Lung (tissue), 12 donors: ENCODE data around the gene HNRNPM. TPM values are rescaled to one million over a fixed set of nuclear protein-coding genes. Genes with fewer than 3 reads are reported as not detected.

Source experiments
- ATAC-seq: fragments of 200-7000 bp; cut with Tn5 transposase; one replicate; pipeline ENCODE4 v1.9.1; 2020; ENCODE audit warnings: moderate number of reproducible peaks; ENCODE audit not compliant: insufficient read depth, low FRiP score
- DNase-seq, 3 donors: peaks; one replicate each; pipeline ENCODE4 v3.0.0-alpha.2; 2013 to 2017
- H3K27ac ChIP-seq, 2 donors: one replicate each; pipeline ENCODE4 v1.5.1; 2013; ENCODE audit warnings: mild to moderate bottlenecking in 2 of 2, moderate library complexity in 2 of 2, control low read depth in 1 of 2, inconsistent platforms in 1 of 2, low read depth in 1 of 2, low read length in 1 of 2
- H3K27me3 ChIP-seq, 3 donors: one replicate each; pipeline ENCODE4 v1.5.1; 2013; ENCODE audit warnings: low read length in 2 of 3; ENCODE audit not compliant: control insufficient read depth in 3 of 3, insufficient read depth in 3 of 3
- H3K36me3 ChIP-seq, 4 donors: one replicate each; pipeline ENCODE4 v1.5.1; 2013; ENCODE audit warnings: low read length in 4 of 4, mild to moderate bottlenecking in 1 of 4, moderate library complexity in 1 of 4; ENCODE audit not compliant: control insufficient read depth in 4 of 4, insufficient read depth in 4 of 4
- H3K4me1 ChIP-seq, 5 donors: one replicate each; pipeline ENCODE4 v1.5.1; 2013; ENCODE audit warnings: low read length in 5 of 5, mild to moderate bottlenecking in 2 of 5, moderate library complexity in 1 of 5; ENCODE audit not compliant: control insufficient read depth in 5 of 5, insufficient read depth in 5 of 5
- H3K4me3 ChIP-seq: one replicate; pipeline ENCODE4 v1.5.1; 2013; ENCODE audit warnings: mild to moderate bottlenecking, control low read depth, moderate library complexity
- H3K9ac ChIP-seq, 2 donors: one replicate each; pipeline ENCODE4 v1.5.1; 2013; ENCODE audit warnings: low read length in 2 of 2, control low read depth in 1 of 2; ENCODE audit not compliant: insufficient read depth in 1 of 2
- H3K9me3 ChIP-seq, 4 donors: one replicate each; pipeline ENCODE4 v1.5.1; 2013; ENCODE audit warnings: low read length in 3 of 4, mild to moderate bottlenecking in 1 of 4, moderate library complexity in 1 of 4; ENCODE audit not compliant: control insufficient read depth in 4 of 4, insufficient read depth in 3 of 4
- whole genome bisulfite sequencing, 2 donors: extraction: QIAGEN DNeasy Blood & Tissue Kit; methylation state at CpG; one replicate each; pipeline ENCODE4 v1.1.7; 2013; 5-methylcytosine and 5-hydroxymethylcytosine counted together
- polyA plus RNA-seq, 2 donors: library from polyadenylated mRNA; stranded (reverse); fragments of 200-250 nt; gene quantifications; one replicate each; pipeline ENCODE4 v1.2.1, GENCODE V29; 2013
- total RNA-seq, 2 donors: library from RNA; depleted of rRNA in 1 of 2; stranded (reverse); fragments of >200 nt in 1 of 2; gene quantifications; one replicate each; pipeline ENCODE4 v1.2.1, GENCODE V29; 2014 to 2021
- TF ChIP-seq, protein P1 (sequence below): IDR thresholded peaks from 2 replicates; pipeline ENCODE4 v1.5.1; 2012; ENCODE audit warnings: mild to moderate bottlenecking; ENCODE audit errors: control extremely low read depth, extremely low read depth
- donor health status: control.
- donor health status: control.
- donor health status: Bipolar disorder and iron deficiency.
- donor health status: healthy.
- donor health status: DM: yes; HTN: yes; CAD: no.

The HNRNPM gene
- total and polyA plus RNA-seq, 4 donors, result 53.7 to 243 (median 164) TPM

DNA sequence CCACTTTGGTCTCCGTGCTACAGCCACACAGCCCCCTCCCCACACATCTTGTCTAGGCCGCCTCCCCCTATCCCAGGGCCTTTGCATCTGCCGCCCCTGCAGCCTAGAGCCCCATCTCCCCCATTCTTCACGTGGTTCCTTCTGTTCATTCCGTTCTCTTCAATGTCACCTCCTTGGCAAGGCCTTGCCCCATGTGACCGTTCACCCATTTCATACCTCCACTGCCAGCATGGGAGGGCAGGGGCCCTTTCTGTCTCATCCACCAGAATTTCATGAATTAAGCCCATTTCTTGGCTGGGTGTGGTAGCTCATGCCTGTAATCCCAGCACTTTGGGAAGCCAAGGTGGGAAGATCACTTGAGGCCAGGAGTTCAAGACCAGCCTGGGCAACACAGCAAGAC lies 15.7 kb upstream of the HNRNPM start:
- peaks cover 0 to 21% (median 0%) of the 10 kb centered on the region in 4 donors for H3K36me3 ChIP-seq
- no peak for DNase-seq
- WGBS, 2 donors, result 94 to 95% methylated on average over 6 of the region's 6 CpGs
- no peaks in the 10 kb centered on the region for H3K9me3 ChIP-seq
- H3K27ac ChIP-seq, result no peak overlapping the region
- H3K27me3 ChIP-seq, result no peaks in the 10 kb centered on the region
- TF ChIP-seq, protein P1, sequence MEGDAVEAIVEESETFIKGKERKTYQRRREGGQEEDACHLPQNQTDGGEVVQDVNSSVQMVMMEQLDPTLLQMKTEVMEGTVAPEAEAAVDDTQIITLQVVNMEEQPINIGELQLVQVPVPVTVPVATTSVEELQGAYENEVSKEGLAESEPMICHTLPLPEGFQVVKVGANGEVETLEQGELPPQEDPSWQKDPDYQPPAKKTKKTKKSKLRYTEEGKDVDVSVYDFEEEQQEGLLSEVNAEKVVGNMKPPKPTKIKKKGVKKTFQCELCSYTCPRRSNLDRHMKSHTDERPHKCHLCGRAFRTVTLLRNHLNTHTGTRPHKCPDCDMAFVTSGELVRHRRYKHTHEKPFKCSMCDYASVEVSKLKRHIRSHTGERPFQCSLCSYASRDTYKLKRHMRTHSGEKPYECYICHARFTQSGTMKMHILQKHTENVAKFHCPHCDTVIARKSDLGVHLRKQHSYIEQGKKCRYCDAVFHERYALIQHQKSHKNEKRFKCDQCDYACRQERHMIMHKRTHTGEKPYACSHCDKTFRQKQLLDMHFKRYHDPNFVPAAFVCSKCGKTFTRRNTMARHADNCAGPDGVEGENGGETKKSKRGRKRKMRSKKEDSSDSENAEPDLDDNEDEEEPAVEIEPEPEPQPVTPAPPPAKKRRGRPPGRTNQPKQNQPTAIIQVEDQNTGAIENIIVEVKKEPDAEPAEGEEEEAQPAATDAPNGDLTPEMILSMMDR, result no peak
- H3K9ac ChIP-seq, result no peak overlapping the region
- H3K4me3 ChIP-seq, result no peak overlapping the region
- peaks cover 0 to 4% (median 0%) of the 10 kb centered on the region in 5 donors for H3K4me1 ChIP-seq
- no peak for ATAC-seq

DNA sequence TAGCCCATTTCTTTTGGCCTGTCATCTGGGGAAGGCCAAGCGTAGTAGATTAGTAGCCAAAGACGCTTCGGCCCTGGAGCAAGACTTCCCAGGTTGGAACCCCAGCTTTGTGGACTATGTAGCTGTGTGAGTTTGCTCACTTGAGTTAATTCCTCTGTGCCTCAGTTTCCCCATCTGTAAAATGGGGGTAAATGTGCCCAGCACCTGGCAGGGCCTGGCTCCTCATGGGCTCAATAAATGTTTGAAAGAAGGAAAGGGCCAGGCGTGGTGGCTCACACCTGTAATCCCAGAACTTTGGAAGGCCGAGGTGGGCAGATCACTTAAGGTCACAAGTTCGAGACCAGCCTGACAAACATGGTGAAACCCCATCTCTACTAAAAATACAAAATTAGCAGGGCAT lies 14.9 kb upstream of the HNRNPM start:
- 96 to 98% methylated on average over 6 of the region's 6 CpGs for WGBS, 2 donors
- Histone ChIP-seq H3K4me3 (no peak overlapping the region), H3K9me3 (no peaks in the 10 kb centered on the region), H3K36me3 (peaks cover 0 to 19% (median 0%) of the 10 kb centered on the region in 4 donors), H3K27ac (no peak overlapping the region), H3K4me1 (no peaks in the 10 kb centered on the region), H3K27me3 (no peaks in the 10 kb centered on the region), H3K9ac (no peak overlapping the region)
- DNase-seq (no peak), ATAC-seq (no peak)
- TF ChIP-seq, protein P1, result no peak

DNA sequence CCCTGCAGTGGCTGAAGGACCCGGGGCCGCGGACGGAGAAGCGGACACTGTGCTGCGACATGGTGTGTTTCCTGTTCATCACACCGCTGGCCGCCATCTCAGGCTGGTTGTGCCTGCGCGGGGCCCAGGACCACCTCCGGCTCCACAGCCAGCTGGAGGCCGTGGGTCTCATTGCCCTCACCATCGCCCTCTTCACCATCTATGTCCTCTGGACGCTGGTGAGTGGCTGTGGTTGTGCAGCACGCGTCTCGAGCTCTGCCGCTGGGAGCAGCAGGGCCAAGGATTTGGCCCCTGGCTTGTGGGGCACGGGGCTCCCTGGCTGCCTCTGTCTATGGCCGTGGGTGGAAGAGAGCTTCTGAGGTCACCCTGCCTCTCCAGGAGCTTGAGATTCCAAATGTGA lies 14.1 kb upstream of the HNRNPM start:
- TF ChIP-seq, protein P1, result no peak
- no peak for ATAC-seq
- Histone ChIP-seq H3K4me1 (no peaks in the 10 kb centered on the region), H3K36me3 (peaks cover 0 to 20% (median 0%) of the 10 kb centered on the region in 4 donors), H3K27me3 (no peaks in the 10 kb centered on the region), H3K9me3 (no peaks in the 10 kb centered on the region), H3K27ac (no peak overlapping the region), H3K9ac (no peak overlapping the region), H3K4me3 (no peak overlapping the region)
- 92 to 96% methylated on average over 20 of the region's 20 CpGs for WGBS, 2 donors
- no peak for DNase-seq

DNA sequence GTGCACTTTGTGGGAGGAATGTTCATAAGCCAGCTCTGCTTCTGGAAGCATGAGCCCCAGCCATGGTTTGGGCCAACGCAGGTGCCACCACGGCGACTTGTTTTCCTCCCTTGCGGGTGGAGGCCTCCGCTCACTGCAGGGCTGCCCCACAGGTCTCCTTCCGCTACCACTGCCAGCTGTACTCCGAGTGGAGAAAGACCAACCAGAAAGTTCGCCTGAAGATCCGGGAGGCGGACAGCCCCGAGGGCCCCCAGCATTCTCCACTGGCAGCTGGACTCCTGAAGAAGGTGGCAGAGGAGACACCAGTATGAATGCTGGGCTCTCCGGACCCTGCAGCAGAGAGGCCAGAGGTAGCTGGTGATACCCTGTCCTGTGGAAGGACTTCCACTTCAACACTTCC lies 6.5 kb upstream of the HNRNPM start:
- H3K27me3 ChIP-seq, result no peaks in the 10 kb centered on the region
- H3K4me3 ChIP-seq, result no peak overlapping the region
- H3K9ac ChIP-seq, result no peak overlapping the region
- no peaks in the 10 kb centered on the region for H3K4me1 ChIP-seq
- DNase-seq, result no peak
- no peak for ATAC-seq
- H3K27ac ChIP-seq, result no peak overlapping the region
- peaks cover 0 to under 1% (median 0%) of the 10 kb centered on the region in 4 donors for H3K9me3 ChIP-seq
- TF ChIP-seq, protein P1, result no peak
- peaks cover 0 to 10% (median 3%) of the 10 kb centered on the region in 4 donors for H3K36me3 ChIP-seq
- WGBS, 2 donors, result 96 to 98% methylated on average over 12 of the region's 12 CpGs
